ENCODE measurements around the gene PHACTR3. TPM values are rescaled to one million over a fixed set of nuclear protein-coding genes. Genes with fewer than 3 reads are reported as not detected.

PHACTR3 gene
- total RNA-seq, 2 donors from 2014 or later = 0.13 TPM; not detected in 1

GRCh38 chr20:59788811-59789397 lies 184.6 kb downstream of the PHACTR3 start:
- Mint-ChIP-seq H3K4me3 (no peak overlapping the region), H3K27me3 (ENCODE audit: insufficient read depth) (peaks cover 26% of the 10 kb centered on the region), H3K27ac (no peak overlapping the region), H3K4me1 (no peaks in the 10 kb centered on the region), H3K9me3 (peaks cover 15% of the 10 kb centered on the region), H3K36me3 (ENCODE audit: low read depth) (no peaks in the 10 kb centered on the region)
- WGBS, 2 experiments (ENCODE audit: insufficient coverage in 1 of 2, insufficient read length in 1 of 2) = 80 to 85% methylated on average over 5 to 7 of the region's 7 CpGs
- Histone ChIP-seq H3K9ac (ENCODE audit: extremely low read depth, low read length, poor library complexity, severe bottlenecking) (no peak overlapping the region), H3K4me3 (ENCODE audit: low read length) (no peak overlapping the region), H3K36me3 (ENCODE audit: control insufficient read depth, insufficient read depth, low read length) (no peaks in the 10 kb centered on the region), H3K9me3 (ENCODE audit: control insufficient read depth, low read length) (peaks cover 4% of the 10 kb centered on the region), H3K27ac (ENCODE audit: low read depth, low read length) (no peak overlapping the region), H3K4me1 (ENCODE audit: control insufficient read depth, insufficient read depth, low read length) (no peaks in the 10 kb centered on the region), H3K27me3 (ENCODE audit: control insufficient read depth, insufficient read depth, low read length, poor library complexity, severe bottlenecking) (no peaks in the 10 kb centered on the region)
- no peak for DNase-seq
- TF ChIP-seq CTCF (conservative IDR thresholded peaks at IDR 0.05) = no peak

- H3K36me3 Mint-ChIP-seq (ENCODE audit: low read depth) = no peaks in the 10 kb centered on the region
- no peak overlapping the region for H3K27ac ChIP-seq (ENCODE audit: low read depth, low read length)
- H3K4me1 Mint-ChIP-seq = no peaks in the 10 kb centered on the region
- peaks cover 30% of the 10 kb centered on the region for H3K27me3 Mint-ChIP-seq (ENCODE audit: insufficient read depth)
- H3K4me3 Mint-ChIP-seq = no peak overlapping the region
- peaks cover 9% of the 10 kb centered on the region for H3K9me3 ChIP-seq (ENCODE audit: control insufficient read depth, low read length)
- peaks cover 17% of the 10 kb centered on the region for H3K9me3 Mint-ChIP-seq
- DNase-seq = no peak
- no peak overlapping the region for H3K27ac Mint-ChIP-seq
- H3K4me3 ChIP-seq (ENCODE audit: low read length) = no peak overlapping the region
- TF ChIP-seq CTCF (conservative IDR thresholded peaks at IDR 0.05) = no peak
- no peak overlapping the region for H3K9ac ChIP-seq (ENCODE audit: extremely low read depth, low read length, poor library complexity, severe bottlenecking)
- no peaks in the 10 kb centered on the region for H3K27me3 ChIP-seq (ENCODE audit: control insufficient read depth, insufficient read depth, low read length, poor library complexity, severe bottlenecking)
- no peaks in the 10 kb centered on the region for H3K4me1 ChIP-seq (ENCODE audit: control insufficient read depth, insufficient read depth, low read length)
- whole genome bisulfite sequencing, 2 experiments (ENCODE audit: insufficient coverage in 1 of 2, insufficient read length in 1 of 2) = 26 to 31% methylated on average over 2 of the region's 2 CpGs
- no peaks in the 10 kb centered on the region for H3K36me3 ChIP-seq (ENCODE audit: control insufficient read depth, insufficient read depth, low read length)
These were observed 185.3 kb downstream of the PHACTR3 start for GRCh38 chr20:59789686-59790085.

GRCh38 chr20:59790346-59790745 lies 186.0 kb downstream of the PHACTR3 start:
- Histone ChIP-seq H3K27ac (ENCODE audit: low read depth, low read length) (no peak overlapping the region), H3K4me1 (ENCODE audit: control insufficient read depth, insufficient read depth, low read length) (no peaks in the 10 kb centered on the region), H3K27me3 (ENCODE audit: control insufficient read depth, insufficient read depth, low read length, poor library complexity, severe bottlenecking) (no peaks in the 10 kb centered on the region), H3K36me3 (ENCODE audit: control insufficient read depth, insufficient read depth, low read length) (no peaks in the 10 kb centered on the region), H3K4me3 (ENCODE audit: low read length) (no peak overlapping the region), H3K9ac (ENCODE audit: extremely low read depth, low read length, poor library complexity, severe bottlenecking) (no peak overlapping the region), H3K9me3 (ENCODE audit: control insufficient read depth, low read length) (peaks cover 13% of the 10 kb centered on the region)
- peaks cover 26% of the 10 kb centered on the region for H3K27me3 Mint-ChIP-seq (ENCODE audit: insufficient read depth)
- WGBS, 2 experiments (ENCODE audit: insufficient coverage in 1 of 2, insufficient read length in 1 of 2) = 67 to 93% methylated on average over 1 of the region's 1 CpG
- H3K4me1 Mint-ChIP-seq = no peaks in the 10 kb centered on the region
- H3K9me3 Mint-ChIP-seq = peaks cover 17% of the 10 kb centered on the region
- TF ChIP-seq CTCF (conservative IDR thresholded peaks at IDR 0.05) = no peak
- no peaks in the 10 kb centered on the region for H3K36me3 Mint-ChIP-seq (ENCODE audit: low read depth)
- no peak overlapping the region for H3K4me3 Mint-ChIP-seq
- no peak overlapping the region for H3K27ac Mint-ChIP-seq
- no peak for DNase-seq
